HG03520 (cell line): ENCODE results near the gene SPAG9.

Source experiments
- ATAC-seq: cut with Tn5 transposase; IDR thresholded peaks from one replicate; pipeline ENCODE4 v1.9.1; 2021; ENCODE audit warnings: mild to moderate bottlenecking, moderate library complexity; ENCODE audit not compliant: unreplicated experiment

SPAG9 gene

DNA sequence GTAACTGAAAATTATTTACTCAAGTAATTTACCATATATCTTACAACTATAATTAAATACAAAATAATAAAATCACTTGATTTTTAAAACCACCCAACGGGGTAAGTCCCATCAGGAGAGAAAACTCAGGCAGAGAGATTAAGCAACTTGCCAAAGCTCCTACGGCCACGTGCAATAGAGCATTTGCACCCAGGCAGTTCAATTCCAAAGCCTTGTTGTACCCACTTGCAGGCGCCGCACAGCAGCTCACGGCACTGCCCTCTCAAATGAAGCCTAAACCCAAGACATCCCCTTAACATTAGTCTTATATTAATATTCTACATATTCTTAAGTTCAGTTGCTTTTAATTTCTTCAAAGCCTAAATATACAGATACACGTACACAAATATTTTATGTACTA, 75.7 kb downstream of the SPAG9 start:
- no peak for ATAC-seq

DNA sequence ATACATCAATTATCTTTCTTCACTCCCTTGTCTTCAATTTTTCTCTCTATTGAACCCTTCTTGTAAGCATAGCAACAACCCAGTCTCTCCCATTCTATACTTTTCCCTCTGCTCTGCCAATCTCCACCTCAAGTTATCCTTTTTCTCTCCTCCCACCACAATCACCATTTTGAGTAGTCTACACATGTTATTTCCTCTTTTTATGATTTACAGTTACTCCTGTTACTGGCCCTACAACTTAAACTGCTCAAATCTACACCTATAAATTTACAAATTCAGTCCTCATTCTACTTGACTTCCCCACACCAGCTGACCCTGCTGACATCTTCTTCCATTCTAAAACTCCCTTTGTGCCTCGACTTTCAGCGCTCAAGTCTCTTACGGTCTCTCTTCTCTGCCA, 84.6 kb downstream of the SPAG9 start:
- no peak for ATAC-seq

DNA sequence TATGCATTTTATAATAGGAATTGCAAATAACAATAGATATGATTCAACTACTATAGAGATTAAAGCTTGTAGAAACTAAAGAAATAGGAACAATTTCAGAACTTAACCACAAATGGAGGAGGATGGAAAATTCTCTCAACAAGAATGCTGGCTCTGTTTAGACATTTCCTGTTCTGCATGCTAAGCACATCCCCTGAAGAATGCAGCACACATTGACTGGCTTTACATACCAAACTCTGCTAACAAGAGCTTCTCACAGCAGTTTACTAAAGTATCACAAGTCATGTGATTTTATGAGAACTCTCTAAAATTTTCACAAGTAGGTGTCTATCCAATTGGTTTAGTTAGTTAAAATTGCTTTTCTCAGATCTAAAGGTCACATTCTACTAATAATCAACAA, 85.2 kb downstream of the SPAG9 start:
- no peak for ATAC-seq

DNA sequence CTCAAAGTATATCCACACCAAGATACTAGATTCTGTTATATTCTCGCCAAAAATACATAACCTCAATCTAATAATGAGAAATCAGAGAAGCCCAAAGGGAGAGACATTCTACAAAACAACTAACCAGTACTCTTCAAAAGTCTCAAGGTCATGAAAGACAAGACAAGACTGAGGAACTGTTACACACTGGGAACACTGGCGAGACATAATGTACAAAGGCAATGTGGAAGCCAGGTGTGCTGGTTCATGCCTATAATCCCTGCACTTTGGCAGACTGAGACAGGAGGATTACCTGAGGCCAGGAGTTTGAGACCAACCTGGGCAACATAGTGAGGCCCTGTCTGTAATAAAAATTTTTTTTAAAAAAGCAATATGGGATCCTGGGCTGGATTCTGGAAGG, 85.9 kb downstream of the SPAG9 start:
- no peak for ATAC-seq

DNA sequence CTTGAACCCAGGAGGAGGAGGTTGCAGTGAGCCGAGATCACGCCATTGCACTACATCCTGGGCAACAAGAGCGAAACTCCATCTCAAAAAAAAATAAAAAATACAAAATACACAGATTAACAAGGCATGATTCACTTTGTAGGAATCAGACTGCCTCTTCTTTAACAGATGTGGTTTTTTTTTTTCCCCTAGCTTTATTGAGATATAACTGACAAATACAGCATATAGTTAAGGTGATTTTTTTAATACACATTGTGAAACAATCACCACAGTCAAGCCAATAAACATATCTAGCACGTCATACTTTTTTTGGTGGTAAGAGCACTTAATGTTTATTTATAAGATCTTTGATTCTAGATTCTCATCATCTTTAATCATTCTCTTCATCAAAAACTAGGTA, 87.8 kb downstream of the SPAG9 start:
- ATAC-seq: no peak

DNA sequence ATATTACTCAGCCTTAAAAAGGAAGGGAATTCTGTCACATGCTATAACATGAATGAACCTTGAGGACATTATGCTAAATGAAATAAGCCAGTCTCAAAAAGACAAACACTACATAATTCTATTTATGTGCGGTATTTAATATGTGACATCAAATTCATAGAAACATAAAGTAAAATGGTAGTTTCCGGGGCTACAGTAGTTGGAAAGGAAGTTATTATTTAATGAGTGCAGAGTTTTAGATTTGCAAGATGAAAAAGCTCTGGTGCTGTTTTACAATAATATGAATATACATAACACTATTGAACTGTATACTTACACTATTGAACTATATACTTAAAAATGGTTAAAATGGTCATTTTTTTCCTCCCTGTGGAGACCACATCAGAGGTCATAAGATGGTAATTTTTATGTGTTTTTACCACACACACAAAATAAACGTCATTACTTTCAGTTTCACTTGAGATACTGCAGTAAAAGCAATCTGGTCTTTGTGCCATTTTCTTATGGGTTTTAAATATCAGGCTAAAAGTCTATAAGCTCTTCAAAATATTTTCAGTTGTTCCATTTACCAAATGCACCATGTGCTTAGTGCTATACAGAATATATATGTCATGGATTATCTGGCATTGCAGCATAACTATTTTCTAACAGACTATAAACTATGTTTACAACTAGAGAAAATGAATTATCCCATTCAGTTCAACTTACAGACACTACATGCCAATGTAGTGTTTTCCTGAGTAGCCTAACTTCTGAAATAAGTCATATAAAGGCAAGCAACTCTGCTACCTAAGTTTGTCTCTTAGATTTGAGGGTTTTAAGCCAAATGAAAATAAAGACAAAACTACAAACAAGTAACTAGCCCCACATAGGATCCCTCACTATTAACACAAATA, 90.9 kb downstream of the SPAG9 start:
- no peak for ATAC-seq

DNA sequence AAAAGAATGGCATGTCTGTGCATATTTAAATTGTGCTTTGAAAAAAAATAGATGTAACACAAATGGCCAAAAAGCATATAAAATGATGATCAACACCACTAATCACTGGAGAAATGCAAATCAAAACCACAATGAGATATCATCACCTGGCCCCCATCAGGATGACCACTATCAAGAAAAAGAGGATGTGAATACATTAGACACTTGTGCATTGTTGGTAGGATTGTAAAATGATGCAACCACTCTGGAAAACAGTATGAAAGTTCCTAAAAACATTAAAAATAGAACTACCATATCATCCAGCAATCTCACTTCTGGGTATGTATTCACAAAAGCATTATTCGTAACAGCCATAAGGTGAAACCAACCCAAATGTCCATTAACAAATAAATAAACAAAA, 91.5 kb downstream of the SPAG9 start:
- no peak for ATAC-seq

DNA sequence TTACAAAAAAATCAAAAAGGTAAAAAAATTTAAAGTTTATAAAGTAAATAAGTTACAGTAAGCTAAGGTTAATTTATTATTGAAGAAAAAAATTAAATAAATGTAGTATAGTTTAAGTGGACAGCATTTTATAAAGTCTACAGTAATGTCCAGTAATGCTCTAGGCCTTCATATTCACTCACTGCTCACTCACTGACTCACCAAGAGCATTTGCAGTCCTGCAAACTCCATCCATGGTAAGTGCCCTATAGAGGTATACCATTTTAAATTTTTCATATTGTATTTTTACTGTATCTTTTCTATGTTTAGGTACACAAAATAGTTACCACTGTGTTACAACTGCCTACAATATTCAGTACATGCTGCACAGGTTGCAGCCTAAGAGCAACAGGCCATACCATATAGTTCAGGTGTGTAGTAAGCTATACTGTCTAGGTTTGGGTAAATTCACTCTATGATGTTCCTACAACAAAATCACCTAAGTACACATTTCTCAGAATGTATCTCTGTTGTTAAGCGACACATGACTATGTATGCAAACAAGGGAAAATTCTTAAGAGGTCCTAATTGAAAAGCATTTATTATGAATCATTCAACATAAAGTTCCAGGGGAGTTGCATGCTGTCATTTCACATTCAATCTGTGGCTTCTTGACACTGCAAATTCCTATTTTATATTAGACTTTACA, 92.3 kb downstream of the SPAG9 start:
- ATAC-seq: no peak

DNA sequence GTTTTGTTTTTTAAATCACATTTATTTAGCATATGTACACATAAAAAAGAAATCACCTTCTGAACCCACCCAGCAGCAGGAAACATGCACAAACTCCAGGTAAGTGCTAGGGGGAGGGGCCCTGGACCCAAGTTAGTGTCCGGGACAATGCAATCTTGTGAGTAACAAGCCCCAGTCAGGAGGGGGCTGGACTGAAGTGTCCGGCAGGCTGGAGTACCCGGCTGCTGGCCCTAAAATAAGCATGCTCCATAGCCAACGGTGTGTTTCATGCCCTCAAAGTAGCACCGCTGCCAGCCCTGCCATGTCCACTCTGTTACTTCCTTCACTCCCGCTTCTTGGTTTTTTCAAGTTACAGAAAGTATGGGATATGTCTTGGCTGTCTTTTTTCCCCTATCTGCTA, 102.1 kb downstream of the SPAG9 start:
- no peak for ATAC-seq

DNA sequence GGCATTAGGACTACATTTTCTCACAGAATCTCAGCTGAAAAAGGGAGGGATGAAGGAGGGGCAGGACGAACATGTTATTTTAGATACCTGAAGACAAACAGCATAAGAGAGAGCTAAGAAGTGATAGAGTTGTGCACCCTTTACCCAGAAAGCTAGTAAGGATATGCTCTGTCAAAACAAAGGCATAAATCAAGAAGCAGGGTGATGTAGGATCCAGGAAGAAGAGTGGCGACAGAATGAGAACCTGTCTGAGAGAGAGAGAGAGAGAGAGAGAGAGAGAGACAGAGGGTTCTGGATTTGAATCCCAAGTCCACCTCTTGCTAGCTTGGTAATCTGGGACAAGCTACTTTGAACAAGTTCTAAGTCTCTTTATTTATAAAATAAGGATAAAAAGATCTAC, 103.4 kb downstream of the SPAG9 start:
- ATAC-seq: no peak

DNA sequence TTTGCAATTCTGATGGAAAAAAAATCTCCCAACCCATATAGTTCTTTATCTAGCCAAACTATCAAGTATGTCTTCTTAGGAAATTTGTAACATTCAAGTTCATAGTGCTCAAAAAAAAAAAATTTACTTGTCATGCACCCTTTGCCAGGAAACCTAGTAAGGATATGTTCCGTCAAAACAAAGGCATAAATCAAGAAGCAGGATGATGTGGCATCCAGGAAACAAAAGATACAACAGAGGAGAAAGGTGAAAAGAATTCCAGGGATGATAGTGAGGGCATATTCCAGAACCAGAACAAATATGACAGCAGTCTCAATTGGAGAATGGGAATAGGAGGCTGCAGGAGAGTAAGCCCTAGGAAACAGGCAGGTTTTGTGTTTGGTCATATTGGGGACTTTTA, 104.6 kb downstream of the SPAG9 start:
- ATAC-seq: no peak

DNA sequence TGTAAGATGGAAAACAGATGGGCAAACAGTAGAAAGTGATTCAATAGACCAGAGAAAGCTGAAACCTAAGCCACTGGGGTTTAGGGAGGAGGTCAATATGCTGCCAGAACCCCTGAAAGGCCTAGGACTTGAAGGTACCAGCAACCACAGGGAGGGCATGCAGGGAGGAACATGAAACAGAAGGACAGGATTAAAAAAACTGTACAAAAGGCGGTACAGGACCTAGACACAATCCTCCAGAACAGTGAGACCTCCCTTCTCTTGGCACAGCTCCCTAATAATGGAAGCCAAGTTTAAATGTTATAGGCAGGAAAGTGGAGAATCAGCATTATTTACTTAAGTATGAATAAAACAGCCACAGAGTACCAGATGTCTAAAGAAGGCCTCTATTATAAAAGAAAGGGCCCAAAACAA, 105.5 kb downstream of the SPAG9 start:
- ATAC-seq: no peak

DNA sequence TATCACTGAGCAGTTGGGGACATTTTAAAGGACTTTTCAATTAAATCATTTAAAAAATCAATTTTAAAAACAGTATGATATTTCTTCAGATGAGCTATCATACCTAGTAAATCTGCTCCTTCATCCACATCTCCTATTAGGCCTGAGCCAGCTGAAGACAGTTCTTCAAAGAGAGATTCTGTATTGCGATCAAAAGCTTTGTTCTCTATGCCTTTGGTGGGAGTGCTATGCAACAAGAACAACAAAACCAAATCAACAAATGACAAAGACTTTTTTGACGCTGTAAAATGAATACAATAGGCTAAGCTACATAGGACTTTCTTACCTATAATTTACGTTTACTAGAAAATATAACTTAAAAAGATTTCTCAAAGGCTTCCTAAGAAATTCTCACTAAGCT, 106.5 kb downstream of the SPAG9 start:
- no peak for ATAC-seq

DNA sequence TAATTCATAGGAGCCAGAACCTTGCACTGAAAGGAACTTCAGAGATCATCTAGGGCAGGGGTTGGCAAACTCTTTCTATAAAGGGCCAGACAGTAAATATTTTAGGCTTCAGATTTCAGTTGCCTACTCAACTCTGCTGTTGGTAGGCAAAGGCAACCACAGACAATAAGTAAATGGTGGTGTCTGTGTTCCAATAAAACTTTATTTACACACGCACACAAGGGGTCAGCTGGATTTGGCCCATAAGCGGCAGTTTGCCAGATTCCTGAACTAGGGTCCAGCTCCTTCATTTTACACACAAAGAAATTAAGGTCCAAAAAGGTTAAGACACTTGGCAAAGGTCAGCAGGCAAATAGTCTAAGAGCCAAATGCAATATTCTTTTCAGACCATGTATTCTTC, 107.3 kb downstream of the SPAG9 start:
- ATAC-seq: no peak

DNA sequence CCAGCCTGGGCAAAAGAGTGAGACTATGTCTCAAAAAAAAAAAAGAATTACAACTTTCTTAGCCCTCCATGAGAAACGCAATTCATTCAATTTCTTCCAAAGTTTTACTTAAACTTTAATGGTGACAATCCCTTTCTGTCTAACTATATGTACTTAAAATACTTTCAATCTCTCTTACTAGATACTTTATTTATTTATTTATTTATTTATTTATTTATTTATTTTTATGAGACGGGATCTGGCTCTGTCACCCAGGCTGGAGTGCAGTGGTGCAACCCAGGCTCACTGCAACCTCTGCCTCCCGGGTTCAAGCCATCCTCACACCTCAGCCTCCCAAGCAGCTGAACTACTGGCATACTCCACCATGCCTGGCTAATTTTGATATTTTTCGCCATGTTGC, 108.1 kb downstream of the SPAG9 start:
- ATAC-seq: no peak

DNA sequence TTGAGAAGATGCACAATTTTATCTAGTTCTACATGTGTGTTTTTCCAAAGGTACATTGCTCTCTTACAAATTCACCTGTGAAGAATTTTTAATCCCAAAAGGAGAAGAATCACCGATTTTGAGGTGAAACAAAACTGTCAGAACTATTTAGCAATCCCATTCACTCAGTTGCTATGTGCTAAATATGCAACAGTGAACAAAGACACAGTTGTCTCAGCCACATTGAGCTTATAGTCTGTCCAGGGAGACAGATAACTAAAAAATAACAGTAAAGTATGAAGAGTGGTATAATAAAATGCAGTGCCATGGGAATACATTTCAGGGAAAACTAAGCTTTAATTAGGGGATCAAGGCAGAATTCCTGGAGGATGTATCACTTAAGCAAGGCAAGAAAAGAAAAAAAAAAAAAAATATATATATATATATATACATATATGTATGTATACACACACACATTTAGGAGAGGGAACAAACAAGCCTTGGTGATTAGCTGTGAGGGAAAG, 110.4 kb downstream of the SPAG9 start:
- ATAC-seq: no peak

DNA sequence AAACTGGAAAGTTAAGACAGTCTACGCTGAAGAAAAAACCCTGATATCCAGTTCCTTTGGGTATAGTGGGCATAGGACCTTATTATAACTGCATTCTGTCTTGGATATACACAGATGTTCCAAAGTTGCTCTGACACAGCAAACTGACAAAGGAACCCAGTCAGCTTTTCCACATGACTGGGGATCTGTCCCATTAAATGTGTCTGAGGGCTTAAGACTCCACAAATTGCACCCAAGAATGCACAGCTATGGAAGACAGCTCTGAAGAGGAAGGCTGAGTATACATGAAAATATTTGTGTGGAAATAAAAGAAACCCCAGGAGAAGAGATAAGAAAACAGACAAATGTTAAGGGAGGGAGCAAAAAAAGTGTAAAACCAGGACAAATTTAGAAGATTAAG, 114.1 kb downstream of the SPAG9 start:
- ATAC-seq: no peak

DNA sequence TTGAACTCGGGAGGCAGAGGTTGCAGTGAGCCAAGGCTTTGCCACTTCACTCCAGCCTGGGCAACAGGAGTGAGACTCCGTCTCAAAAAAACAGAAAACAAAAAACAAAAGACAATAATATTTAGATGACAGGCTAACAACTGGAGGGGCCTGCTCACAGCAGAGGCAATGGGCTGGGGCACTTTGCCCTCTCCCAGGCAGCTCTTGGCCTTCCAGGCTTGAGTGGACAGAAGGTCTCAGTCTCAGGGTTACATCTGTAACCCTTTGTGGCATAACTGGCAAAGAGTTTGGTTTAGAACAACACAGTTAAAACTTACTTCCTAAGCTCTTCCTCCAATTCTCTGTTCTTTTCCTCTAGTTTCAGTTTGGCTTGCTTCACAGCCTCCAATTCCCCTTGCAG, 114.9 kb downstream of the SPAG9 start:
- no peak for ATAC-seq

DNA sequence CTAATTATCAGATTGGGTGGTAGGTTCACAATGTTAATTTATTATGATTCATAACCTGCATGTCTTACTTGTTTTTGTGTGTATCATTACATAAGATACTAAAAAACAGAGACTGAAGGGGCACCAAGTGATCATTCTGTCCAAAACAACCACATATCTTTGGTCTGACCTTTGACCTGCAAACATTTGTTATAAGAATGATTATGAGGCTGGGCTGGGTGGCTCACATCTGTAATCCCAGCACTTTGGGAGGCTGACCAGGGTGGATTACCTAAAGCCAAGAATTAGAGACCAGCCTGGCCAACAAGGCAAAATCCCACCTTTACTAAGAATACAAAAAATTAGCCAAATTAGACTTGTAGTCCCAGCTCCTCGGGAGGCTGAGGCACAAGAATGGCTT, 116.4 kb downstream of the SPAG9 start:
- ATAC-seq: no peak

DNA sequence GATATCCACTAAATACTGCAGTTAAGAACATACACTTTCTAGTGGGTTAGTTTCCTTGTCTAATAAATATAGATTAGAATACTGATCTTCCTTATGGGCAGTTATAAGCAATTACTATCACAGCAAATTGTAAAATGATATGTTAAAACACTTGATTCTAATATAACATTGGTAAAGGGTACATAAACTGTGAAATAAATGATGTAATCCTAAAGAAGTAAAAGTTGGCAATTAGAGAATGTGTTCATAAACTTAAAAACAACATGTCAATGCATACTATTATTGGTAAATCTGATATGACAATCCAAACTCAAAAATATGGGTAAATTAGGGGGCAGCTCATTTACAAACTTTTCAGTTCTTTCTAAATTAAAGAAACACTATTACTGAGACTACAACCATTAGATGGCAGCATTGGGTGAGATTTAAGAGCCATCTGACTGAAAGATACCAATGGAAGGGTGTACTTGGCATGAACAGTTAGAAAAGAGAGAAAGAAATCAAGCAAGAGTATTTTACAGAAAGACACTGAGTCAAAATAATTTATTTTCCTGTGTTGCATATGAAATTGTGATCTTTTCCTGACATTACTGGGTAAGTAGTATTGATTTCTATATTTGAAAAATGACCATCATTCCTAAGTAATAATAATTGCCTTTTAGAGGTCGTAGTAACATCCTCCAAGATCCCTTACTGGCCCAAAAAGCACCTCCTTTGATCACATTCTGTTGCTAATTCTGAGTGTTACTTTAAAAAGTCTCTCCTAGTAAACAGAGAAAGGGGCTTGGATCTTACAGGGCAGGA, 119.6 kb downstream of the SPAG9 start:
- ATAC-seq: no peak

DNA sequence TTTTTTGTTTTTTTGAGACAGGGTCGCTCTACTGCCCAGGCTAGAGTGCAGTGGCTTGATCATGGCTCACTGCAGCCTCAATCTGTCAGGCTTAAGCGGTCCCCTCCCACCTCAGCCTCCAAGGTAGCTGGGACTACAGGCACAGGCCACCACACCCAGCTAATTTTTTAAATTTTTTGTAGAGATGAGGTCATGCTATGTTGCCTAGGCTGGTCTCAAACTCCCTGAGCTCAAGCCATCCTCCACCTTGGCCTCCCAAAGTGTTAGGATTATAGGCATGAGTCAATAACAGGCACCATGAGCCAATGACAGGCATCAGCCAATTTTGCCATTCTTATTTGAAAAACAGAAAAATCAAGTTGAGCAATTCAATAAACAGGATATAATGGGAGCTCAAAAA, 125.0 kb downstream of the SPAG9 start:
- no peak for ATAC-seq
